Fibroblast of the aortic adventitia (primary cell): ENCODE data around the gene SEC14L1. TPM values are rescaled to one million over a fixed set of nuclear protein-coding genes. Genes with fewer than 3 reads are reported as not detected.
"Not testable (repeated sequence)": the region's sequence is repeated elsewhere in the genome, so short reads cannot be mapped to it uniquely, and the experiment has no call there.

Source experiments
- DNase-seq: peaks from one replicate; pipeline ENCODE4 v3.0.0-alpha.2; 2010; ENCODE audit warnings: low read depth
- H3K4me3 ChIP-seq: 2 replicates; pipeline ENCODE4 v1.5.1; 2011; ENCODE audit warnings: low read depth, mild to moderate bottlenecking, control low read depth, low read length, moderate library complexity
- CTCF ChIP-seq: IDR thresholded peaks from 2 replicates; pipeline ENCODE4 v1.5.1; 2011; ENCODE audit warnings: mild to moderate bottlenecking, low read length, control low read depth, inconsistent platforms; ENCODE audit not compliant: insufficient read depth
- total RNA-seq: library from RNA; depleted of rRNA; stranded (reverse); fragments of >200 nt; gene quantifications from 2 replicates; pipeline ENCODE4 v1.2.3, GENCODE V29; 2012; ENCODE audit warnings: low replicate concordance

The SEC14L1 gene
- total RNA-seq, 1 donor, result 34.3 TPM

GRCh38 chr17:77246110-77247047 lies 105.6 kb downstream of the SEC14L1 start:
- no peak for TF ChIP-seq CTCF
- peak overlapping the region; percentile 67 for H3K4me3 ChIP-seq
- no peak for DNase-seq

- peak; percentile 65 for DNase-seq
- H3K4me3 ChIP-seq, result peak overlapping the region; percentile 67
- peak; percentile 86 for TF ChIP-seq CTCF
These were observed 106.3 kb downstream of the SEC14L1 start for GRCh38 chr17:77247048-77247541.

GRCh38 chr17:77247609-77248008 lies 106.8 kb downstream of the SEC14L1 start:
- H3K4me3 ChIP-seq, result no peak overlapping the region
- no peak for TF ChIP-seq CTCF
- DNase-seq, result no peak

GRCh38 chr17:77248216-77249114 lies 107.7 kb downstream of the SEC14L1 start:
- DNase-seq, result no peak
- no peak for TF ChIP-seq CTCF
- no peak overlapping the region for H3K4me3 ChIP-seq

GRCh38 chr17:77251622-77252183 lies 110.9 kb downstream of the SEC14L1 start:
- no peak for TF ChIP-seq CTCF
- DNase-seq, result no peak
- no peak overlapping the region for H3K4me3 ChIP-seq

- H3K4me3 ChIP-seq, result not testable (repeated sequence)
- peak; percentile 47 for DNase-seq
These were observed 111.5 kb downstream of the SEC14L1 start for GRCh38 chr17:77252306-77252705.
